ENCODE results near the gene ATXN10.

GRCh38 chr22:45855961-45856360 lies 184.3 kb downstream of the ATXN10 start:
- TF ChIP-seq CTCF (conservative IDR thresholded peaks at IDR 0.05; ENCODE audit: low read depth in 2 of 2) (no peak), EZH2 (IDR thresholded peaks at IDR 0.05; ENCODE audit: low read depth, unreplicated experiment) (no peak), POLR2AphosphoS5 (IDR thresholded peaks at IDR 0.05; ENCODE audit: low read depth) (no peak), EZH2phosphoT487 (IDR thresholded peaks at IDR 0.05; ENCODE audit: unreplicated experiment) (no peak)

Measured in GM23338 (cell line).